GM18873 (cell line): Measurements from ENCODE around the gene SRRM4.

Experiments
- ATAC-seq: cut with Tn5 transposase; IDR thresholded peaks from one replicate; pipeline ENCODE4 v1.9.1; 2021; ENCODE audit warnings: mild to moderate bottlenecking, moderate library complexity, moderate number of reproducible peaks; ENCODE audit not compliant: unreplicated experiment, low FRiP score

The SRRM4 gene

GRCh38 chr12:119114294-119114693, 133.0 kb downstream of the SRRM4 start:
- no peak for ATAC-seq

- ATAC-seq: no peak
These were observed 134.1 kb downstream of the SRRM4 start for GRCh38 chr12:119115296-119115905.

- no peak for ATAC-seq
These were observed 136.6 kb downstream of the SRRM4 start for GRCh38 chr12:119117936-119118335.

GRCh38 chr12:119118625-119119024, 137.3 kb downstream of the SRRM4 start:
- no peak for ATAC-seq

- no peak for ATAC-seq
These were observed 140.7 kb downstream of the SRRM4 start for GRCh38 chr12:119122047-119122446.

GRCh38 chr12:119122751-119123150, 141.4 kb downstream of the SRRM4 start:
- no peak for ATAC-seq

GRCh38 chr12:119128527-119128926, 147.2 kb downstream of the SRRM4 start:
- ATAC-seq: no peak

- no peak for ATAC-seq
These were observed 148.6 kb downstream of the SRRM4 start for GRCh38 chr12:119129827-119130434.

GRCh38 chr12:119130523-119130922, 149.2 kb downstream of the SRRM4 start:
- no peak for ATAC-seq

GRCh38 chr12:119134284-119135072, 153.1 kb downstream of the SRRM4 start:
- no peak for ATAC-seq

- no peak for ATAC-seq
These were observed 155.6 kb downstream of the SRRM4 start for GRCh38 chr12:119136811-119137410.

GRCh38 chr12:119139448-119139847, 158.1 kb downstream of the SRRM4 start:
- ATAC-seq: no peak

GRCh38 chr12:119145367-119145766, 164.0 kb downstream of the SRRM4 start:
- no peak for ATAC-seq

- ATAC-seq: no peak
These were observed 166.6 kb downstream of the SRRM4 start for GRCh38 chr12:119147847-119148448.

- ATAC-seq: no peak
These were observed 167.9 kb downstream of the SRRM4 start for GRCh38 chr12:119149270-119149669.

- ATAC-seq: no peak
These were observed 170.2 kb downstream of the SRRM4 start for GRCh38 chr12:119151445-119152026.

GRCh38 chr12:119153477-119154434, 172.4 kb downstream of the SRRM4 start:
- no peak for ATAC-seq

- ATAC-seq: no peak
These were observed 173.1 kb downstream of the SRRM4 start for GRCh38 chr12:119154435-119154818.

- no peak for ATAC-seq
These were observed 175.2 kb downstream of the SRRM4 start for GRCh38 chr12:119156401-119157044.
